ENCODE measurements around the gene DBH.
"Not testable (repeated sequence)": the region's sequence is repeated elsewhere in the genome, so short reads cannot be mapped to it uniquely, and the experiment has no call there.

Gene DBH

GRCh38 chr9:133626008-133626407 lies 10.2 kb upstream of the DBH start:
- not testable (repeated sequence) for DNase-seq (ENCODE audit: low spot score)

GRCh38 chr9:133627341-133627740 lies 8.8 kb upstream of the DBH start:
- no peak for DNase-seq (ENCODE audit: low spot score)

GRCh38 chr9:133628766-133629165 lies 7.4 kb upstream of the DBH start:
- DNase-seq (ENCODE audit: low spot score) = no peak

GRCh38 chr9:133629221-133630110 lies 6.7 kb upstream of the DBH start:
- DNase-seq (ENCODE audit: low spot score) = no peak

- no peak for DNase-seq (ENCODE audit: low spot score)
These were observed 5.1 kb upstream of the DBH start for GRCh38 chr9:133631111-133631510.

GRCh38 chr9:133632806-133633680 lies 3.1 kb upstream of the DBH start:
- no peak for DNase-seq (ENCODE audit: low spot score)

- DNase-seq (ENCODE audit: low spot score) = no peak
These were observed 2.5 kb upstream of the DBH start for GRCh38 chr9:133633681-133634080.

GRCh38 chr9:133634081-133634691 lies 2.0 kb upstream of the DBH start:
- no peak for DNase-seq (ENCODE audit: low spot score)

- DNase-seq (ENCODE audit: low spot score) = no peak
These were observed 1.1 kb upstream of the DBH start for GRCh38 chr9:133635098-133635497.

GRCh38 chr9:133636902-133637301 lies 739 bp downstream of the DBH start:
- DNase-seq (ENCODE audit: low spot score) = no peak

GRCh38 chr9:133637451-133638055 lies 1.4 kb downstream of the DBH start:
- DNase-seq (ENCODE audit: low spot score) = no peak

GRCh38 chr9:133638076-133638475 lies 1.9 kb downstream of the DBH start:
- no peak for DNase-seq (ENCODE audit: low spot score)

- no peak for DNase-seq (ENCODE audit: low spot score)
These were observed 2.5 kb downstream of the DBH start for GRCh38 chr9:133638711-133639110.

- DNase-seq (ENCODE audit: low spot score) = no peak
These were observed 3.5 kb downstream of the DBH start for GRCh38 chr9:133639613-133640012.

GRCh38 chr9:133640160-133640559 lies 4.0 kb downstream of the DBH start:
- no peak for DNase-seq (ENCODE audit: low spot score)

GRCh38 chr9:133640580-133641395 lies 4.6 kb downstream of the DBH start:
- no peak for DNase-seq (ENCODE audit: low spot score)

GRCh38 chr9:133641396-133641655 lies 5.2 kb downstream of the DBH start:
- DNase-seq (ENCODE audit: low spot score) = no peak

- DNase-seq (ENCODE audit: low spot score) = no peak
These were observed 5.9 kb downstream of the DBH start for GRCh38 chr9:133641861-133642595.

GRCh38 chr9:133642708-133643361 lies 6.7 kb downstream of the DBH start:
- DNase-seq (ENCODE audit: low spot score) = no peak

GRCh38 chr9:133643362-133643755 lies 7.2 kb downstream of the DBH start:
- DNase-seq (ENCODE audit: low spot score) = no peak

Data from putamen (tissue), 1 donor.